ENCODE measurements around the gene CD6.

GRCh38 chr11:60988658-60989057 is 17.2 kb downstream of the CD6 start:
- no peak for TF ChIP-seq SP1 (IDR thresholded peaks at IDR 0.05)
- TF ChIP-seq FOXK2 (IDR thresholded peaks at IDR 0.05): no peak
- TF ChIP-seq BHLHE40 (IDR thresholded peaks at IDR 0.05; ENCODE audit: borderline replicate concordance): no peak
- TF ChIP-seq FOXM1 (IDR thresholded peaks at IDR 0.05; ENCODE audit: borderline replicate concordance): no peak
- TF ChIP-seq PKNOX1 (IDR thresholded peaks at IDR 0.05): no peak
- TF ChIP-seq SUZ12 (IDR thresholded peaks at IDR 0.05): no peak
